Caco-2 (cell line): ENCODE data around the gene ATP1B4. TPM values are rescaled to one million over a fixed set of nuclear protein-coding genes. Genes with fewer than 3 reads are reported as not detected.

ENCODE experiments used
- BruUV-seq: library from RNA; stranded (reverse); fragments of 400-500 nt; replicated peaks from 2 replicates; lab custom pipeline; 2021; lab: Mats Ljungman, UMichigan
- CTCF ChIA-PET: fragments of 300-600 bp; sonication (Branson Sonifier 250); formaldehyde crosslinking; loops from one replicate; lab custom pipeline; 2022; ENCODE audit warnings: antibody characterized with exemption; lab: Charles Lee
- POLR2A ChIA-PET: fragments of 300-600 bp; sonication (Branson Sonifier 250); formaldehyde crosslinking; loops from one replicate; lab custom pipeline; 2022; ENCODE audit warnings: antibody characterized with exemption; lab: Charles Lee
- DNase-seq, 2 experiments: peaks; one replicate each; pipeline versions ENCODE4 v3.0.0 to v3.0.0-alpha.2; 2020 to 2022
- H3K27me3 ChIP-seq: replicated peaks from 2 replicates; pipeline ENCODE4 v1.6.0; 2011; ENCODE audit warnings: low read length; ENCODE audit not compliant: control insufficient read depth, insufficient read depth
- H3K36me3 ChIP-seq: 2 replicates; pipeline ENCODE4 v1.5.1; 2011; ENCODE audit warnings: low read length; ENCODE audit not compliant: control insufficient read depth, insufficient read depth
- H3K4me1 ChIP-seq: fragments of 250-450 bp; sonication (Bioruptor Pico); 2 replicates; pipeline ENCODE4 v1.5.1; 2020; ENCODE audit warnings: mild to moderate bottlenecking
- H3K4me3 ChIP-seq: 2 replicates; pipeline ENCODE4 v1.5.1; 2011; ENCODE audit warnings: low read depth, mild to moderate bottlenecking, control low read depth, low read length
- H3K9me3 ChIP-seq: fragments of 250-450 bp; sonication (Bioruptor Pico); 2 replicates; pipeline ENCODE4 v1.5.1; 2020; ENCODE audit warnings: mild to moderate bottlenecking, moderate library complexity
- H3K27ac Mint-ChIP-seq: one replicate; pipeline ENCODE4 v1.8.0; 2022; ENCODE audit warnings: mixed read lengths; ENCODE audit not compliant: unreplicated experiment
- H3K27me3 Mint-ChIP-seq: one replicate; pipeline ENCODE4 v1.8.0; 2022; ENCODE audit warnings: mixed read lengths; ENCODE audit not compliant: insufficient read depth, unreplicated experiment
- H3K36me3 Mint-ChIP-seq: one replicate; pipeline ENCODE4 v1.8.0; 2022; ENCODE audit warnings: mild to moderate bottlenecking, mixed read lengths; ENCODE audit not compliant: insufficient read depth, unreplicated experiment
- H3K4me1 Mint-ChIP-seq: one replicate; pipeline ENCODE4 v1.8.0; 2022; ENCODE audit warnings: low read depth, mixed read lengths; ENCODE audit not compliant: unreplicated experiment
- H3K4me3 Mint-ChIP-seq: one replicate; pipeline ENCODE4 v1.8.0; 2022; ENCODE audit warnings: mild to moderate bottlenecking, moderate library complexity, mixed read lengths; ENCODE audit not compliant: unreplicated experiment
- H3K9me3 Mint-ChIP-seq: one replicate; pipeline ENCODE4 v1.8.0; 2022; ENCODE audit warnings: mixed read lengths; ENCODE audit not compliant: unreplicated experiment
- CTCF ChIP-seq, 2 experiments: fragments of 200-600 bp in 1 of 2; IDR thresholded peaks; 1 replicate in 1 of 2; 2 replicates in 1 of 2; pipeline versions ENCODE4 v1.5.1 to v1.8.0; 2011 to 2022; ENCODE audit warnings: antibody characterized with exemption in 1 of 2, control low read depth in 1 of 2, inconsistent platforms in 1 of 2, low read depth in 1 of 2, low read length in 1 of 2, mild to moderate bottlenecking in 1 of 2, moderate library complexity in 1 of 2; ENCODE audit not compliant: insufficient read depth in 1 of 2, severe bottlenecking in 1 of 2, unreplicated experiment in 1 of 2
- intact Hi-C: fragments of 100-400 bp; cut with micrococcal nuclease; formaldehyde crosslinking; loops from one replicate; pipeline ENCODE4 v1.10.0; 2022; ENCODE audit not compliant: unreplicated experiment
- total RNA-seq: library from RNA; stranded (reverse); gene quantifications from 2 replicates; pipeline ENCODE4 v1.2.3, GENCODE V29; 2022

The ATP1B4 gene
- total RNA-seq, 1 experiment from 2014 or later: not detected

- no peak overlapping the region for H3K4me3 Mint-ChIP-seq
- intact Hi-C loops: loop anchor here (5.0 kb wide), 1 partner anchor 134 kb away; no protein-coding TSS in a partner anchor
- ChIA-PET POLR2A (no interaction called here), CTCF (no interaction called here)
- H3K27me3 ChIP-seq: no peaks in the 10 kb centered on the region
- no peaks in the 10 kb centered on the region for H3K9me3 ChIP-seq
- H3K36me3 Mint-ChIP-seq: no peaks in the 10 kb centered on the region
- no peak for DNase-seq
- no peaks in the 10 kb centered on the region for H3K27me3 Mint-ChIP-seq
- no peak overlapping the region for H3K4me3 ChIP-seq
- peaks cover 20% of the 10 kb centered on the region for H3K4me1 ChIP-seq
- BruUV-seq: no TSS peak
- H3K36me3 ChIP-seq: no peaks in the 10 kb centered on the region
- H3K4me1 Mint-ChIP-seq: peaks cover 5% of the 10 kb centered on the region
- TF ChIP-seq CTCF (IDR thresholded peaks at IDR 0.05; ENCODE audit: insufficient read depth in 1 of 2, low read depth in 1 of 2, low read length in 1 of 2, severe bottlenecking in 1 of 2, unreplicated experiment in 1 of 2): no peak
- no peaks in the 10 kb centered on the region for H3K9me3 Mint-ChIP-seq
- H3K27ac Mint-ChIP-seq: no peak overlapping the region
Measured at GRCh38 chrX:120318411-120318810, 43.5 kb upstream of the ATP1B4 start.

- no peak overlapping the region for H3K4me3 ChIP-seq
- Mint-ChIP-seq H3K36me3 (no peaks in the 10 kb centered on the region), H3K27ac (no peak overlapping the region), H3K4me3 (no peak overlapping the region), H3K4me1 (no peaks in the 10 kb centered on the region), H3K9me3 (no peaks in the 10 kb centered on the region), H3K27me3 (no peaks in the 10 kb centered on the region)
- H3K36me3 ChIP-seq: no peaks in the 10 kb centered on the region
- no peaks in the 10 kb centered on the region for H3K9me3 ChIP-seq
- ChIA-PET CTCF (no interaction called here), POLR2A (no interaction called here)
- intact Hi-C loops: no loop called here
- TF ChIP-seq CTCF (IDR thresholded peaks at IDR 0.05; ENCODE audit: insufficient read depth in 1 of 2, low read depth in 1 of 2, low read length in 1 of 2, severe bottlenecking in 1 of 2, unreplicated experiment in 1 of 2): no peak
- no peaks in the 10 kb centered on the region for H3K27me3 ChIP-seq
- no peak for DNase-seq
- H3K4me1 ChIP-seq: peaks cover 9% of the 10 kb centered on the region
- no TSS peak for BruUV-seq
Measured at GRCh38 chrX:120321520-120322281, 40.2 kb upstream of the ATP1B4 start.

- no peaks in the 10 kb centered on the region for H3K27me3 ChIP-seq
- H3K36me3 Mint-ChIP-seq: no peaks in the 10 kb centered on the region
- ChIA-PET CTCF (no interaction called here), POLR2A (no interaction called here)
- no peak overlapping the region for H3K27ac Mint-ChIP-seq
- no peaks in the 10 kb centered on the region for H3K9me3 ChIP-seq
- H3K36me3 ChIP-seq: no peaks in the 10 kb centered on the region
- no TSS peak for BruUV-seq
- intact Hi-C loops: no loop called here
- H3K4me1 Mint-ChIP-seq: no peaks in the 10 kb centered on the region
- H3K9me3 Mint-ChIP-seq: peaks cover 7% of the 10 kb centered on the region
- peaks cover 2% of the 10 kb centered on the region for H3K27me3 Mint-ChIP-seq
- no peak overlapping the region for H3K4me3 Mint-ChIP-seq
- TF ChIP-seq CTCF (IDR thresholded peaks at IDR 0.05; ENCODE audit: insufficient read depth in 1 of 2, low read depth in 1 of 2, low read length in 1 of 2, severe bottlenecking in 1 of 2, unreplicated experiment in 1 of 2): no peak
- no peak overlapping the region for H3K4me3 ChIP-seq
- no peaks in the 10 kb centered on the region for H3K4me1 ChIP-seq
- no peak for DNase-seq
Measured at GRCh38 chrX:120331116-120331515, 30.8 kb upstream of the ATP1B4 start.
